ENCODE results near the gene PAXX. TPM values are rescaled to one million over a fixed set of nuclear protein-coding genes. Genes with fewer than 3 reads are reported as not detected.

The PAXX gene
- total and polyA plus RNA-seq, 8 donors: 11.9 to 206 (median 92.0) TPM

DNA sequence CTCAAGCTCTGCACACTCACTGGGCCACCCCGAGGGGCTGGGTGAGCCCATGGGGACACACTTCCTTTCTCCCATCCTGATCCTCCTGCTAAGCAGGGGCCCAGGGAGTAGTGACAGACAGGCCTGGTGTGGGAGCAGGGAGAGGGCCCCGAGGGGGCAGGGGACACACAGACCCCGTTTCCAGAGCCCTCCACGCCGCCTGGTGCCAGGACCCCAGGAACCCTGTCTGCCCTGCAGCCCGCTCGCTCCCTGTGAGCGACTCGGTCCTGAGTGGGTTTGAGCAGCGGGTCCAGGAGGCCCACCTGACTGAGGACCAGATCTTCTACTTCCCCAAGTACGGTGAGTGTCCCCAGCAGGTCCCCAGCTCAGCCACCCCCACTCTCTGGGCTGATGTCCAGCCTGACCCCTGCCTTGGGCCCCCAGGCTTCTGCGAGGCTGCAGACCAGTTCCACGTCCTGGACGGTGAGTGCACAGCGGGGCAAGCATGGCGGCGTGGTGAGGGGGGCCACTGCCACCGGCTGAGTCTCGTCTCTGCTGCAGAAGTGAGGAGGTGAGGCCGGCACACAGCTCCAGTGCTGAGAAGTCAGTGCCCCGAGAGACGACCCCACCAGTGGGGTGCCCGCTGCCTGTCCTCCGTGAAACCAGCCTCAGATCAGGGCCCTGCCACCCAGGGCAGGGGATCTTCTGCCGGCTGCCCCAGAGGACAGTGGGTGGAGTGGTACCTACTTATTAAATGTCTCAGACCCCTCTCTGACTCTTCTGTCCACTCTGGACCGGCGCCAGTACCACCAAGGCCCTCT is 45.8 kb upstream of the PAXX start:
- no peaks in the 10 kb centered on the region for H3K27me3 ChIP-seq
- peaks cover 44 to 75% (median 68%) of the 10 kb centered on the region in 4 donors for H3K4me1 ChIP-seq
- H3K4me3 ChIP-seq: no peak overlapping the region
- H3K36me3 ChIP-seq: peaks cover 16 to 18% (median 18%) of the 10 kb centered on the region in 4 donors
- peak in 1 of 2 donors; percentile 35 for DNase-seq
- WGBS, 5 donors: 69 to 81% (median 73%) methylated on average over 19 to 27 of the region's 27 CpGs
- intact Hi-C loops (cut with DNase I; ENCODE audit: low total_unique reads): loop anchor here (10.0 kb wide), 1 partner anchor 92 kb away; the partner anchor contains the start of gene MAMDC4
- H3K9me3 ChIP-seq: no peaks in the 10 kb centered on the region
- TF ChIP-seq POLR2A (IDR thresholded peaks at IDR 0.05) (no peak), EP300 (IDR thresholded peaks at IDR 0.05) (no peak)
- TF ChIP-seq, protein P1, sequence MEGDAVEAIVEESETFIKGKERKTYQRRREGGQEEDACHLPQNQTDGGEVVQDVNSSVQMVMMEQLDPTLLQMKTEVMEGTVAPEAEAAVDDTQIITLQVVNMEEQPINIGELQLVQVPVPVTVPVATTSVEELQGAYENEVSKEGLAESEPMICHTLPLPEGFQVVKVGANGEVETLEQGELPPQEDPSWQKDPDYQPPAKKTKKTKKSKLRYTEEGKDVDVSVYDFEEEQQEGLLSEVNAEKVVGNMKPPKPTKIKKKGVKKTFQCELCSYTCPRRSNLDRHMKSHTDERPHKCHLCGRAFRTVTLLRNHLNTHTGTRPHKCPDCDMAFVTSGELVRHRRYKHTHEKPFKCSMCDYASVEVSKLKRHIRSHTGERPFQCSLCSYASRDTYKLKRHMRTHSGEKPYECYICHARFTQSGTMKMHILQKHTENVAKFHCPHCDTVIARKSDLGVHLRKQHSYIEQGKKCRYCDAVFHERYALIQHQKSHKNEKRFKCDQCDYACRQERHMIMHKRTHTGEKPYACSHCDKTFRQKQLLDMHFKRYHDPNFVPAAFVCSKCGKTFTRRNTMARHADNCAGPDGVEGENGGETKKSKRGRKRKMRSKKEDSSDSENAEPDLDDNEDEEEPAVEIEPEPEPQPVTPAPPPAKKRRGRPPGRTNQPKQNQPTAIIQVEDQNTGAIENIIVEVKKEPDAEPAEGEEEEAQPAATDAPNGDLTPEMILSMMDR (IDR thresholded peaks at IDR 0.05): no peak
- H3K27ac ChIP-seq: peak overlapping the region in 1 of 5 donors; percentile 42

DNA sequence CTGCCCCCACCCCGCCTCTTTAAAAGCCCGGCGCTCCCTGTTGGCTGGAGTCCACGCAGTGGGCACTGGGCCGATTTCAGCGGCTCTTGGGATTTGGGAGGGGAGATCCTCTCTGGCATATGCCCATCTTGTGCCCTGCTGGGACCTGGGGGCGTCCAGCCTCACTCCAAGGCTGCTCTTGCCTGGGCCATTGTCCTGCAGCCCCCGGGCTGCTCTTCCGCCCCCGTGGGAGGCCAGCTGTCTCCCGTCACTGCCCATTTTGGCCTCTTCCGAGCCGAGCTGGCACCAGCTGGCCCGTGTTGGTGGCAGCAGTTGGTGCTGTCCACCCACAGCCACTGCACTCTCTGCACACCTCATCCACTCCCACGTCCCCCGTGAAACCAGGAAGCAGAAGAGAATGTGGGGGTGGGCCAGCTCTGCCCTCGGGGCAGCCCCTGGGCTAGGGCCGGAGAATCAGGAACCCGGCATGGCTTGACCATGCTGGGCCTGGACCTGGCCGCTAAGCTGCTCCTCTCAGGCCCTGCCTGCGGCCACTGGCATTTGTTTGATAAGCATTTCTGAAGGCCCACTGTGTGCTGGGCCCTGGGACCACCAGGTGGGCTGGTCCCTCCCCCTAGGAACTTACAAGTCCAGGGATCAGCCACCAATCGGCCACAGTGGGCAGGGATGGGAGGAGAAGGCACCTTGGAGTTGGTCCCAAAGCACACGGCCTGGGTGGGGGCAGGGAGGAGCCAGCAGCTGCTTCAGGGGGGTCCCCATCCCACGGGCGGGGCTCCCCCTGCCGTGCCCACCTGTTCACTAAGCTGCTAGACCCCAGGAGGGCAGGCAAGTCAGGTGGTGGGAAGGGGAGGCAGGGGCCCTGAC is 45.0 kb upstream of the PAXX start:
- no peak for TF ChIP-seq POLR2AphosphoS5 (IDR thresholded peaks at IDR 0.05)
- Histone ChIP-seq H3K27me3 (no peaks in the 10 kb centered on the region), H3K27ac (peak overlapping the region; percentile 4 to 42 (median 36)), H3K4me1 (peaks cover 44 to 73% (median 70%) of the 10 kb centered on the region in 4 donors), H3K36me3 (peaks cover 8 to 10% (median 10%) of the 10 kb centered on the region in 4 donors), H3K9me3 (no peaks in the 10 kb centered on the region), H3K4me3 (no peak overlapping the region)
- peak in 1 of 2 donors; percentile 27 for DNase-seq
- 39 to 65% (median 45%) methylated on average over 19 to 26 of the region's 26 CpGs for WGBS, 5 donors
- intact Hi-C loops (cut with DNase I; ENCODE audit: low total_unique reads): loop anchor here (10.0 kb wide), 1 partner anchor 92 kb away; the partner anchor contains the start of gene MAMDC4

DNA sequence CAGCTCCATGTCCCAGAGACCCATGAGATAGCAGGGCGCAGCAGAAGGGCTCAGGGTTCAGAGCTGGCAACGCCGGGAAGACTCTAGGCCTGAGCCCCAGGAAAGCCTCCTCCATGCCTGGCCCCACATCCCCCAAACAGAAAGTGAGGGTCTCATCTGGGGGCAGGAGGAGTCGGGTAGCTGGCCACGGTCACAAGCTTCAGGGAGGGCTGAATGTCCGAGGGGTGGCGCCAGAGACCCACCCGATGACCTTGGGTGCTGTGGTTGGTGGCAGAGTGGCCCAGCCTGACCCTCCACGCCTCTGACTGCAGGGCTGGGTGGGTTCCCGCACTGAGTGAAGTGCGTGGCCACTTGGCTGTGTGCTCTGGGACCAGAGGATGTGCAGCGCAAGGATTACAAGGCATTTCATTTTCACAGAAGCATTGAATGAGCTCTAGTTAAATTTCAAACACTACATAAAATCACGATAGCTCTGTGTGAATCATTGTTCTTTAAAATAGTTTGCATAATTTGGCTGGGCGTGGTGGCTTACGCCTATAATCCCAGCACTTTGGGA is 44.2 kb upstream of the PAXX start:
- no peak for TF ChIP-seq POLR2AphosphoS5 (IDR thresholded peaks at IDR 0.05)
- TF ChIP-seq, protein P1 (IDR thresholded peaks at IDR 0.05): peak in 5 of 7 experiments; percentile 20 to 45 (median 24)
- TF ChIP-seq POLR2A (IDR thresholded peaks at IDR 0.05): no peak
- WGBS, 5 donors: 26 to 34% (median 31%) methylated on average over 7 to 15 of the region's 15 CpGs
- intact Hi-C loops (cut with DNase I; ENCODE audit: low total_unique reads): loop anchor here (10.0 kb wide), 1 partner anchor 93 kb away; the partner anchor contains the start of gene MAMDC4
- Histone ChIP-seq H3K27me3 (no peaks in the 10 kb centered on the region), H3K27ac (peak overlapping the region in 4 of 5 donors; percentile 4 to 42 (median 35)), H3K36me3 (peaks cover 0 to 2% (median 2%) of the 10 kb centered on the region in 4 donors), H3K9me3 (no peaks in the 10 kb centered on the region), H3K4me1 (peaks cover 40 to 69% (median 67%) of the 10 kb centered on the region in 4 donors), H3K4me3 (no peak overlapping the region)
- DNase-seq: peak; percentile 60 to 80

DNA sequence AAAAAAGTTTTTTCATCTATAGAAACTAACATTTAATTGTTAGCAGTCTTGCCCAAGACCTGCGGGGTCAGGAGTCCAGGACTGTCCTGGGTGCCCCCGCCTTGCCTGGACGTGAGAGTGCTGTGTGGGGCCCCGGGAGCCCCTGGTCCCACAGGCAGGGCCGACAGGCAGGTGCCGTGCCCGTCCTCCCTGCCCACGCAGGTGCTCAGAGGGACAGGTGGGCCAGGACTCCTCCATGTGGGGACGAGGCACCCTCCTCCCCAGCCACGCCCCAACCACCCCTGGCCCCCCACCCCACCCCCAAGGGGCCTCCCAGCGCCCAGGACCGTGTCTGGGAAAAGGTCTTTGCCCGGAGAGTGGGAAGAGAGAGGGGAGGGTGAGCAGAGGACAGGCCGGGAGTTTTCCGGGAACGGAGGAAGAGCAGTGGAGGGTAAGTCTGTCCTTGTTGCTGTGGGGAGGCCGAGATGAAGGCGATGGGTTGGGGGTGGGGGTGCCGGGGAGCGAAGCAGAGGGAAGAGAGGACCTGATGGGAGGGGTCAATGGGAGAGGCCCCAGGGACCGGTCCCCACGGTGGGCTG is 42.9 kb upstream of the PAXX start:
- Histone ChIP-seq H3K4me1 (peaks cover 31 to 59% (median 58%) of the 10 kb centered on the region in 4 donors), H3K27ac (peak overlapping the region; percentile 87 to 91 (median 90)), H3K9me3 (no peaks in the 10 kb centered on the region), H3K4me3 (peak overlapping the region; percentile 60 to 75 (median 64)), H3K36me3 (no peaks in the 10 kb centered on the region), H3K27me3 (no peaks in the 10 kb centered on the region)
- peak in 1 of 2 donors; percentile 58 for DNase-seq
- WGBS, 5 donors: 0 to 12% (median 11%) methylated on average over 11 to 22 of the region's 22 CpGs
- intact Hi-C loops (cut with DNase I; ENCODE audit: low total_unique reads): loop anchor here (10.0 kb wide), 1 partner anchor 95 kb away; the partner anchor contains the start of gene MAMDC4
- TF ChIP-seq POLR2A (IDR thresholded peaks at IDR 0.05) (peak in 1 of 4 donors; percentile 7), EP300 (IDR thresholded peaks at IDR 0.05) (no peak), POLR2AphosphoS5 (IDR thresholded peaks at IDR 0.05) (no peak)
- TF ChIP-seq, protein P1 (IDR thresholded peaks at IDR 0.05): no peak

Measured in stomach (tissue), 9 donors.